Measurements from ENCODE around the gene CACNA2D3. TPM values are rescaled to one million over a fixed set of nuclear protein-coding genes. Genes with fewer than 3 reads are reported as not detected.

CACNA2D3 gene
- total RNA-seq, 4 donors from 2014 or later: 0.30 to 9.6 (median 3.9) TPM

- H3K9me3 ChIP-seq: no peaks in the 10 kb centered on the region
- no peaks in the 10 kb centered on the region for H3K36me3 ChIP-seq
- DNase-seq (ENCODE audit: low spot score in 2 of 2): no peak
- TF ChIP-seq EP300 (IDR thresholded peaks at IDR 0.05) (no peak), CTCF (IDR thresholded peaks at IDR 0.05) (no peak), POLR2A (IDR thresholded peaks at IDR 0.05) (no peak)
- H3K27me3 ChIP-seq: no peaks in the 10 kb centered on the region
- WGBS, 2 donors: 76% methylated on average over 5 of the region's 5 CpGs
- no peak overlapping the region for H3K4me3 ChIP-seq
- H3K27ac ChIP-seq: no peak overlapping the region
- H3K4me1 ChIP-seq: no peaks in the 10 kb centered on the region
Measured at GRCh38 chr3:55060896-55061719, 938.8 kb downstream of the CACNA2D3 start.

- Histone ChIP-seq H3K9me3 (no peaks in the 10 kb centered on the region), H3K27me3 (no peaks in the 10 kb centered on the region), H3K4me3 (no peak overlapping the region), H3K36me3 (no peaks in the 10 kb centered on the region), H3K4me1 (no peaks in the 10 kb centered on the region), H3K27ac (no peak overlapping the region)
- WGBS, 2 donors: 83 to 97% methylated on average over 2 of the region's 2 CpGs
- TF ChIP-seq CTCF (IDR thresholded peaks at IDR 0.05): no peak
- no peak for TF ChIP-seq POLR2A (IDR thresholded peaks at IDR 0.05)
- TF ChIP-seq EP300 (IDR thresholded peaks at IDR 0.05): no peak
- DNase-seq (ENCODE audit: low spot score in 2 of 2): no peak
Measured at GRCh38 chr3:55061720-55062034, 939.3 kb downstream of the CACNA2D3 start.

- Histone ChIP-seq H3K36me3 (no peaks in the 10 kb centered on the region), H3K9me3 (no peaks in the 10 kb centered on the region), H3K27ac (no peak overlapping the region), H3K4me1 (no peaks in the 10 kb centered on the region), H3K4me3 (no peak overlapping the region), H3K27me3 (no peaks in the 10 kb centered on the region)
- TF ChIP-seq POLR2A (IDR thresholded peaks at IDR 0.05): no peak
- no peak for TF ChIP-seq EP300 (IDR thresholded peaks at IDR 0.05)
- TF ChIP-seq CTCF (IDR thresholded peaks at IDR 0.05): no peak
- no peak for DNase-seq (ENCODE audit: low spot score in 2 of 2)
- WGBS, 2 donors: 95 to 97% methylated on average over 2 of the region's 2 CpGs
Measured at GRCh38 chr3:55064164-55064563, 941.8 kb downstream of the CACNA2D3 start.

- DNase-seq (ENCODE audit: low spot score in 2 of 2): no peak
- 59 to 66% methylated on average over 3 to 4 of the region's 4 CpGs for WGBS, 2 donors
- TF ChIP-seq CTCF (IDR thresholded peaks at IDR 0.05) (no peak), POLR2A (IDR thresholded peaks at IDR 0.05) (no peak), EP300 (IDR thresholded peaks at IDR 0.05) (no peak)
- Histone ChIP-seq H3K27ac (no peak overlapping the region), H3K27me3 (no peaks in the 10 kb centered on the region), H3K4me1 (no peaks in the 10 kb centered on the region), H3K9me3 (no peaks in the 10 kb centered on the region), H3K4me3 (no peak overlapping the region), H3K36me3 (no peaks in the 10 kb centered on the region)
Measured at GRCh38 chr3:55065331-55065730, 943.0 kb downstream of the CACNA2D3 start.

- 41 to 55% methylated on average over 9 of the region's 9 CpGs for WGBS, 2 donors
- no peak for DNase-seq (ENCODE audit: low spot score in 2 of 2)
- H3K27me3 ChIP-seq: no peaks in the 10 kb centered on the region
- TF ChIP-seq CTCF (IDR thresholded peaks at IDR 0.05): no peak
- TF ChIP-seq POLR2A (IDR thresholded peaks at IDR 0.05): no peak
- TF ChIP-seq EP300 (IDR thresholded peaks at IDR 0.05): no peak
- H3K9me3 ChIP-seq: no peaks in the 10 kb centered on the region
- H3K27ac ChIP-seq: no peak overlapping the region
- H3K4me3 ChIP-seq: no peak overlapping the region
- no peaks in the 10 kb centered on the region for H3K36me3 ChIP-seq
- no peaks in the 10 kb centered on the region for H3K4me1 ChIP-seq
Measured at GRCh38 chr3:55066551-55067047, 944.2 kb downstream of the CACNA2D3 start.

Data from tibial nerve (tissue), 4 donors.